OCI-LY3 (cell line): ENCODE measurements around the gene ANK2.
A peak's percentile ranks its signal among the peaks of the same experiment; 100 is the strongest.

Experiments used
- H2AFZ ChIP-seq: fragments of 200-600, 300-600 bp; shearing (Covaris generic); 2 replicates; pipeline ENCODE4 v1.6.0; 2014; ENCODE audit warnings: antibody characterized with exemption, low read depth, low read length
- H3K27ac ChIP-seq: fragments of 200-600, 300-600 bp; sonication (generic); 2 replicates; pipeline ENCODE4 v1.5.1; 2014; ENCODE audit warnings: mild to moderate bottlenecking, low read length, moderate library complexity, mixed read lengths
- H3K27me3 ChIP-seq: fragments of 200-600, 300-600 bp; sonication (generic); 2 replicates; pipeline ENCODE4 v1.6.1; 2014; ENCODE audit warnings: low read depth, low read length, mixed read lengths
- H3K36me3 ChIP-seq: fragments of 200-600, 300-600 bp; sonication (generic); replicated peaks from 2 replicates; pipeline ENCODE3; 2014; ENCODE audit warnings: low read depth, low read length, mixed read lengths
- H3K4me1 ChIP-seq: fragments of 300-600, 200-600 bp; sonication (generic); 2 replicates; pipeline ENCODE4 v1.6.1; 2014; ENCODE audit warnings: low read length, mixed read lengths
- H3K4me2 ChIP-seq: fragments of 200-600, 300-600 bp; sonication (generic); 2 replicates; pipeline ENCODE4 v1.6.1; 2014; ENCODE audit warnings: low read length, mixed read lengths
- H3K4me3 ChIP-seq: fragments of 300-600, 200-600 bp; sonication (generic); 2 replicates; pipeline ENCODE4 v1.5.1; 2014; ENCODE audit warnings: antibody characterized with exemption, mild to moderate bottlenecking, low read length, moderate library complexity
- H3K79me2 ChIP-seq: fragments of 300-600, 200-600 bp; shearing (Covaris generic); 2 replicates; pipeline ENCODE4 v1.6.1; 2014; ENCODE audit warnings: mild to moderate bottlenecking, low read length, mixed read lengths
- H3K9ac ChIP-seq: fragments of 300-600, 200-600 bp; shearing (Covaris generic); 2 replicates; pipeline ENCODE4 v1.6.0; 2014; ENCODE audit warnings: mild to moderate bottlenecking, low read length, moderate library complexity
- H3K9me3 ChIP-seq: fragments of 200-600, 300-600 bp; shearing (Covaris generic); 2 replicates; pipeline ENCODE4 v1.6.1; 2014; ENCODE audit warnings: low read length, mixed read lengths; ENCODE audit not compliant: insufficient read depth
- H4K20me1 ChIP-seq: fragments of 200-600, 300-600 bp; sonication (generic); 2 replicates; pipeline ENCODE4 v1.6.1; 2016; ENCODE audit warnings: low read length, mixed read lengths; ENCODE audit not compliant: insufficient read depth
- CTCF ChIP-seq: fragments of 200-600, 300-600 bp; sonication (generic); IDR thresholded peaks from 2 replicates; pipeline ENCODE4 v1.5.1; 2014; ENCODE audit warnings: antibody characterized with exemption, low read length, low read depth
- EZH2phosphoT487 ChIP-seq: fragments of 200-600 bp; shearing (Covaris generic); IDR thresholded peaks from 2 replicates; pipeline ENCODE4 v1.6.1; 2018; ENCODE audit warnings: antibody characterized with exemption, mixed run types, low read depth

The ANK2 gene

GRCh38 chr4:113394730-113395530, 345.5 kb downstream of the ANK2 start:
- H3K36me3 ChIP-seq = no peaks in the 10 kb centered on the region
- H3K27ac ChIP-seq = no peak overlapping the region
- H3K9me3 ChIP-seq = no peaks in the 10 kb centered on the region
- TF ChIP-seq CTCF = peak; percentile 86
- TF ChIP-seq EZH2phosphoT487 = no peak
- H2AFZ ChIP-seq = no peak overlapping the region
- H3K4me1 ChIP-seq = peaks cover 19% of the 10 kb centered on the region
- H3K9ac ChIP-seq = no peak overlapping the region
- H4K20me1 ChIP-seq = no peaks in the 10 kb centered on the region
- H3K27me3 ChIP-seq = peaks cover 7% of the 10 kb centered on the region; the same call in 1 of the 2 replicates
- peak overlapping the region; percentile 61 for H3K4me3 ChIP-seq
- H3K79me2 ChIP-seq = no peaks in the 10 kb centered on the region
- peak overlapping the region; percentile 78 for H3K4me2 ChIP-seq

DNA sequence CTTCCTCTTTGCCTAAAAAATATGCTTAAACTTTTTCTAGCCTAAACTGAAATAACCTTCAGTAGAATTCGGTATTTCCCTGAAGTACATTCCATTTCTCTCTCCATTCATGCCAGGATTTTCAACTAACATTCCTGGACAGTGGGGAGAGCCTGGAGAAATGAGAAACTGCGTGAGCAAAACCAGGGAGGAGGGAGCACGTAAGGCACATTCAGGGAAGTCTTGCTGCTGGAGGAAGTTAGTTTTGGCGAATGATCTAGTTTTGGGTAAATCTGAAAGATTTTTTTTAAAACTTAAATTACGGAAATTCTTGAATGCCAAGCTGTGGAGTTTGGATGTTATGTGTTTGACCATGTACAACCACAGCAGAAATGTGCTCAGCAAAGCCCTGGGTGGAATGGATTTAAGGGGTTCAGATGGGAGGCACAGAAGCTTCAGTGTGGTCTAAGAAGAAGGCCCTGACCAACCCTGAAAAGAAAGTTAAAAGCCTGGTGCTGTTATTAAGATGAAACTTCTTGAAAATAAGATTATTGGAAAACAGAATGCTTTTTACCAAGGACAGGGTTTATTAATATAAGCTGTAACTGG, 347.8 kb downstream of the ANK2 start:
- Histone ChIP-seq H3K4me3 (no peak overlapping the region), H3K4me1 (peaks cover 19% of the 10 kb centered on the region), H2AFZ (peak overlapping the region; percentile 34; the same call in 1 of the 2 replicates), H4K20me1 (no peaks in the 10 kb centered on the region), H3K27ac (no peak overlapping the region), H3K4me2 (0 out of 2 replicates have a peak overlapping the region, but pooled peaks have one; percentile 36), H3K27me3 (peaks cover 7% of the 10 kb centered on the region; the same call in 1 of the 2 replicates), H3K79me2 (no peaks in the 10 kb centered on the region), H3K9ac (no peak overlapping the region), H3K36me3 (no peaks in the 10 kb centered on the region), H3K9me3 (no peaks in the 10 kb centered on the region)
- no peak for TF ChIP-seq CTCF
- TF ChIP-seq EZH2phosphoT487 = no peak

- peaks cover 19% of the 10 kb centered on the region for H3K4me1 ChIP-seq
- 0 out of 2 replicates have a peak, but pooled peaks cover 3% of the 10 kb centered on the region for H3K27me3 ChIP-seq
- TF ChIP-seq EZH2phosphoT487 (no peak), CTCF (no peak)
- no peaks in the 10 kb centered on the region for H3K9me3 ChIP-seq
- no peak overlapping the region for H3K4me2 ChIP-seq
- H3K4me3 ChIP-seq = no peak overlapping the region
- no peak overlapping the region for H2AFZ ChIP-seq
- H3K79me2 ChIP-seq = no peaks in the 10 kb centered on the region
- no peaks in the 10 kb centered on the region for H4K20me1 ChIP-seq
- H3K27ac ChIP-seq = no peak overlapping the region
- H3K36me3 ChIP-seq = no peaks in the 10 kb centered on the region
- H3K9ac ChIP-seq = no peak overlapping the region
Measured at GRCh38 chr4:113398441-113399143, 349.1 kb downstream of the ANK2 start.

GRCh38 chr4:113404167-113404571, 354.7 kb downstream of the ANK2 start:
- H4K20me1 ChIP-seq = no peaks in the 10 kb centered on the region
- no peaks in the 10 kb centered on the region for H3K79me2 ChIP-seq
- TF ChIP-seq CTCF (no peak), EZH2phosphoT487 (no peak)
- no peak overlapping the region for H3K4me3 ChIP-seq
- no peaks in the 10 kb centered on the region for H3K27me3 ChIP-seq
- no peaks in the 10 kb centered on the region for H3K4me1 ChIP-seq
- no peak overlapping the region for H2AFZ ChIP-seq
- no peak overlapping the region for H3K9ac ChIP-seq
- H3K27ac ChIP-seq = no peak overlapping the region
- no peaks in the 10 kb centered on the region for H3K36me3 ChIP-seq
- no peak overlapping the region for H3K4me2 ChIP-seq
- no peaks in the 10 kb centered on the region for H3K9me3 ChIP-seq
